Neural cell (in vitro differentiated cells): ENCODE results near the gene CNOT6. TPM values are rescaled to one million over a fixed set of nuclear protein-coding genes. Genes with fewer than 3 reads are reported as not detected.

Source experiments
- H2AFZ ChIP-seq: fragments of 200-600, 300-800 bp; sonication (generic), shearing (Covaris generic); 2 replicates; pipeline ENCODE4 v1.6.0; 2014; ENCODE audit warnings: low read depth, mild to moderate bottlenecking, antibody characterized with exemption, low read length, moderate library complexity
- H3F3A ChIP-seq: fragments of 200-600 bp; shearing (Covaris generic); 2 replicates; pipeline ENCODE4 v1.6.1; 2016; ENCODE audit warnings: mild to moderate bottlenecking, moderate library complexity, mixed read lengths, antibody characterized with exemption, low read length; ENCODE audit not compliant: insufficient read depth, poor library complexity, severe bottlenecking
- H3K27ac ChIP-seq: fragments of 200-600, 300-800 bp; sonication (generic), shearing (Covaris generic); 2 replicates; pipeline ENCODE4 v1.5.1; 2014; ENCODE audit warnings: mild to moderate bottlenecking, low read length, moderate library complexity
- H3K27me3 ChIP-seq: fragments of 300-800, 200-600 bp; sonication (generic), shearing (Covaris generic); 2 replicates; pipeline ENCODE4 v1.6.0; 2014; ENCODE audit warnings: mild to moderate bottlenecking, low read depth, low read length, moderate library complexity; ENCODE audit not compliant: insufficient read depth
- H3K36me3 ChIP-seq: fragments of 300-800, 200-600 bp; sonication (generic), shearing (Covaris generic); 2 replicates; pipeline ENCODE4 v1.5.1; 2014; ENCODE audit warnings: mild to moderate bottlenecking, antibody characterized with exemption, low read length, moderate library complexity; ENCODE audit not compliant: insufficient read depth
- H3K4me2 ChIP-seq: fragments of 300-800, 200-600 bp; sonication (generic), shearing (Covaris generic); 2 replicates; pipeline ENCODE4 v1.6.0; 2014; ENCODE audit warnings: mild to moderate bottlenecking, low read length
- H3K4me3 ChIP-seq: fragments of 300-800, 200-600 bp; sonication (generic), shearing (Covaris generic); 2 replicates; pipeline ENCODE4 v1.5.1; 2014; ENCODE audit warnings: mild to moderate bottlenecking, low read length, moderate library complexity
- H3K79me2 ChIP-seq: fragments of 200-600 bp; shearing (Covaris generic); replicated peaks from 2 replicates; pipeline ENCODE4 v1.6.0; 2014; ENCODE audit warnings: mild to moderate bottlenecking, low read length, moderate library complexity; ENCODE audit not compliant: insufficient read depth
- H3K9ac ChIP-seq: fragments of 300-800, 200-600 bp; sonication (generic), shearing (Covaris generic); 2 replicates; pipeline ENCODE4 v1.6.1; 2016; ENCODE audit warnings: mild to moderate bottlenecking, low read length, mixed read lengths
- H3K9me2 ChIP-seq: fragments of 200-600 bp; shearing (Covaris generic); 2 replicates; pipeline ENCODE4 v1.6.1; 2016; ENCODE audit warnings: mild to moderate bottlenecking, low read length, mixed read lengths; ENCODE audit not compliant: insufficient read depth
- H3K9me3 ChIP-seq: fragments of 200-600, 300-800 bp; sonication (generic), shearing (Covaris generic); 2 replicates; pipeline ENCODE4 v1.6.1; 2016; ENCODE audit warnings: mild to moderate bottlenecking, mixed run types, low read length, moderate library complexity, mixed read lengths
- H4K20me1 ChIP-seq: fragments of 200-600 bp; shearing (Covaris generic); 2 replicates; pipeline ENCODE4 v1.6.1; 2016; ENCODE audit warnings: mild to moderate bottlenecking, mixed run types; ENCODE audit not compliant: insufficient read depth
- CTCF ChIP-seq: fragments of 450-650 bp; IDR thresholded peaks from 2 replicates; pipeline ENCODE4 v1.5.1; 2014; ENCODE audit warnings: antibody characterized with exemption, mild to moderate bottlenecking, moderate library complexity; ENCODE audit not compliant: poor library complexity, severe bottlenecking
- EP300 ChIP-seq: fragments of 450-650 bp; conservative IDR thresholded peaks from 2 replicates; pipeline ENCODE4 v1.6.1; 2014; ENCODE audit warnings: antibody characterized with exemption, mild to moderate bottlenecking, moderate library complexity; ENCODE audit not compliant: poor library complexity, severe bottlenecking
- EZH2 ChIP-seq: fragments of 200-600, 300-800 bp; shearing (Covaris generic), sonication (generic); IDR thresholded peaks from 2 replicates; pipeline ENCODE4 v1.6.1; 2014; ENCODE audit warnings: antibody characterized with exemption, low read length, borderline replicate concordance, mild to moderate bottlenecking; ENCODE audit not compliant: insufficient read depth, poor library complexity, severe bottlenecking
- MXI1 ChIP-seq: fragments of 450-650 bp; conservative IDR thresholded peaks from 2 replicates; pipeline ENCODE4 v1.6.1; 2014; ENCODE audit warnings: antibody characterized with exemption, mild to moderate bottlenecking; ENCODE audit not compliant: poor library complexity, severe bottlenecking
- POLR2AphosphoS5 ChIP-seq: IDR thresholded peaks from 2 replicates; pipeline ENCODE4 v1.6.1; 2012
- RAD21 ChIP-seq: fragments of 450-650 bp; conservative IDR thresholded peaks from 2 replicates; pipeline ENCODE4 v1.6.1; 2014; ENCODE audit warnings: antibody characterized with exemption, mild to moderate bottlenecking, moderate library complexity
- SMC3 ChIP-seq: fragments of 450-650 bp; conservative IDR thresholded peaks from 2 replicates; pipeline ENCODE4 v1.6.1; 2014; ENCODE audit warnings: antibody characterized with exemption, mild to moderate bottlenecking, moderate library complexity; ENCODE audit not compliant: poor library complexity
- TAF1 ChIP-seq: IDR thresholded peaks from 2 replicates; pipeline ENCODE4 v1.6.1; 2012; ENCODE audit warnings: low read depth
- polyA minus RNA-seq: library from RNA; depleted of rRNA, polyadenylated mRNA; stranded (reverse); fragments of >200 nt; gene quantifications from 2 replicates; pipeline ENCODE4 v1.2.3, GENCODE V29; 2014
- polyA plus RNA-seq: library from polyadenylated mRNA; depleted of rRNA; stranded (reverse); fragments of >200 nt; gene quantifications from 2 replicates; pipeline ENCODE4 v1.2.3, GENCODE V29; 2014
- TF ChIP-seq, protein P1 (sequence below): IDR thresholded peaks from 2 replicates; pipeline ENCODE4 v1.6.1; 2012; ENCODE audit warnings: borderline replicate concordance

CNOT6 gene
- polyA plus RNA-seq (39.9 and 43.0 TPM in 2 replicates), polyA minus RNA-seq (58.9 and 77.1 TPM in 2 replicates)

DNA sequence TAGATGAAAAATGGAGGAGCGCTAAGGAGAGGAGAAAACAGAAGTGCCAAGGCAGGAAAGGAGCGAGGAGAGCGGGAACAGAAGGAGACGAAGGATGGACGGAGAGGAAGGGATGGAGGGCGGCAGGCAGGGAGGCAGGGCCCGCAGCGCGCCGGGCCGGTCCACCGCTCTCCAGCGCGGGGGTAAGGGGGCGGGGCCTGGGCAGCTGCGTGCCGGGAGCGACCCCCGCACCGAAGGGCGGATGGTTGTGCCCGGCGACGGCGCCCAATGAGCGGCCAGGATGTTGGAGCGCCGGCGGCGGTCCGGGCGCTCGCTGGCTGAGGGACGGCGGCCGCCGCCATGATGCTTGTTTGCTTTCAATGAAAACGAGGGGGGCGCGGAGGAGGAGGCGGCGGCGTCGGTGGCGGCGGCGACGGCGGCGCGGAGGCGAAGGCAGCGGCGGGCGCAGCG is at the start of gene CNOT6:
Gene CNOT6, plus strand, starts transcription at position 320 of the 450 bp plus-strand sequence. CDS start 34,898 bp downstream, outside the sequence.
- no peaks in the 10 kb centered on the region for H3K9me2 ChIP-seq
- no peaks in the 10 kb centered on the region for H3K36me3 ChIP-seq
- H3K27me3 ChIP-seq = no peaks in the 10 kb centered on the region
- TF ChIP-seq EZH2 (no peak), RAD21 (no peak), MXI1 (peak; percentile 65), POLR2AphosphoS5 (peak; percentile 85), SMC3 (peak; percentile 11), CTCF (no peak), TAF1 (peak; percentile 52), EP300 (peak; percentile 75)
- TF ChIP-seq, protein P1, sequence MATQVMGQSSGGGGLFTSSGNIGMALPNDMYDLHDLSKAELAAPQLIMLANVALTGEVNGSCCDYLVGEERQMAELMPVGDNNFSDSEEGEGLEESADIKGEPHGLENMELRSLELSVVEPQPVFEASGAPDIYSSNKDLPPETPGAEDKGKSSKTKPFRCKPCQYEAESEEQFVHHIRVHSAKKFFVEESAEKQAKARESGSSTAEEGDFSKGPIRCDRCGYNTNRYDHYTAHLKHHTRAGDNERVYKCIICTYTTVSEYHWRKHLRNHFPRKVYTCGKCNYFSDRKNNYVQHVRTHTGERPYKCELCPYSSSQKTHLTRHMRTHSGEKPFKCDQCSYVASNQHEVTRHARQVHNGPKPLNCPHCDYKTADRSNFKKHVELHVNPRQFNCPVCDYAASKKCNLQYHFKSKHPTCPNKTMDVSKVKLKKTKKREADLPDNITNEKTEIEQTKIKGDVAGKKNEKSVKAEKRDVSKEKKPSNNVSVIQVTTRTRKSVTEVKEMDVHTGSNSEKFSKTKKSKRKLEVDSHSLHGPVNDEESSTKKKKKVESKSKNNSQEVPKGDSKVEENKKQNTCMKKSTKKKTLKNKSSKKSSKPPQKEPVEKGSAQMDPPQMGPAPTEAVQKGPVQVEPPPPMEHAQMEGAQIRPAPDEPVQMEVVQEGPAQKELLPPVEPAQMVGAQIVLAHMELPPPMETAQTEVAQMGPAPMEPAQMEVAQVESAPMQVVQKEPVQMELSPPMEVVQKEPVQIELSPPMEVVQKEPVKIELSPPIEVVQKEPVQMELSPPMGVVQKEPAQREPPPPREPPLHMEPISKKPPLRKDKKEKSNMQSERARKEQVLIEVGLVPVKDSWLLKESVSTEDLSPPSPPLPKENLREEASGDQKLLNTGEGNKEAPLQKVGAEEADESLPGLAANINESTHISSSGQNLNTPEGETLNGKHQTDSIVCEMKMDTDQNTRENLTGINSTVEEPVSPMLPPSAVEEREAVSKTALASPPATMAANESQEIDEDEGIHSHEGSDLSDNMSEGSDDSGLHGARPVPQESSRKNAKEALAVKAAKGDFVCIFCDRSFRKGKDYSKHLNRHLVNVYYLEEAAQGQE = no peak
- no peaks in the 10 kb centered on the region for H3K9me3 ChIP-seq
- H3K79me2 ChIP-seq = peaks cover 43% of the 10 kb centered on the region
- no peaks in the 10 kb centered on the region for H3F3A ChIP-seq
- H3K27ac ChIP-seq = peak within 1 kb of the TSS; percentile 94
- peak within 1 kb of the TSS; percentile 81 for H3K4me3 ChIP-seq
- peak within 1 kb of the TSS; percentile 97 for H3K9ac ChIP-seq
- peak within 1 kb of the TSS; percentile 85 for H2AFZ ChIP-seq
- H3K4me2 ChIP-seq = peak within 1 kb of the TSS; percentile 98
- H4K20me1 ChIP-seq = peaks cover 8% of the 10 kb centered on the region

GRCh38 chr5:180454752-180455151 is 39.4 kb upstream of the CNOT6 start:
- TF ChIP-seq SMC3 (no peak), CTCF (no peak), TAF1 (no peak), MXI1 (no peak), EZH2 (no peak), EP300 (no peak), RAD21 (no peak), POLR2AphosphoS5 (no peak)
- TF ChIP-seq, protein P1 = no peak

More at GRCh38 chr5:180454752-180455151, 39.4 kb upstream of the CNOT6 start:
- Histone ChIP-seq H4K20me1 (no peaks in the 10 kb centered on the region), H3F3A (no peaks in the 10 kb centered on the region), H3K9me2 (no peaks in the 10 kb centered on the region), H3K27ac (peak overlapping the region; percentile 61), H3K4me2 (no peak overlapping the region), H3K9ac (peak overlapping the region; percentile 36), H2AFZ (no peak overlapping the region), H3K36me3 (no peaks in the 10 kb centered on the region), H3K9me3 (no peaks in the 10 kb centered on the region), H3K79me2 (no peaks in the 10 kb centered on the region), H3K4me3 (no peak overlapping the region), H3K27me3 (no peaks in the 10 kb centered on the region)
